HepG2 (cell line): ENCODE results near the gene EDNRA.

Experiments used
- CHD4 ChIP-seq: fragments of 200-600 bp; sonication (generic); IDR thresholded peaks from 2 replicates; pipeline ENCODE4 v1.7.0; 2017; ENCODE audit warnings: mild to moderate bottlenecking, low read length, borderline replicate concordance
- ESRRA ChIP-seq: sonication (generic); formaldehyde crosslinking; IDR thresholded peaks from 2 replicates; pipeline ENCODE4 v1.5.1; 2020; ENCODE audit warnings: mild to moderate bottlenecking, low read depth, missing genetic modification reagents
- EZH2 ChIP-seq: conservative IDR thresholded peaks from 2 replicates; pipeline ENCODE4 v1.6.1; 2012; ENCODE audit warnings: mild to moderate bottlenecking, low read depth, low read length, moderate library complexity
- HDAC2 ChIP-seq: sonication (generic); formaldehyde crosslinking; IDR thresholded peaks from 2 replicates; pipeline ENCODE4 v1.4.0; 2020; ENCODE audit warnings: missing genetic modification reagents
- HMGXB4 ChIP-seq, 2 experiments: sonication (generic) in 1 of 2; formaldehyde crosslinking in 1 of 2; IDR thresholded peaks; 2 replicates each; pipeline versions ENCODE4 v1.4.0 to v1.6.1; 2018 to 2020; ENCODE audit warnings: missing genetic modification reagents in 2 of 2, borderline replicate concordance in 1 of 2, low read depth in 1 of 2, mild to moderate bottlenecking in 1 of 2, missing biosample characterization in 1 of 2
- PHF8 ChIP-seq: sonication (generic); formaldehyde crosslinking; IDR thresholded peaks from 2 replicates; pipeline ENCODE4 v1.5.0; 2020; ENCODE audit warnings: missing genetic modification reagents
- RFXANK ChIP-seq: IDR thresholded peaks from 2 replicates; pipeline ENCODE4 v1.6.1; 2016
- RXRA ChIP-seq: sonication (generic); formaldehyde crosslinking; IDR thresholded peaks from 2 replicates; pipeline ENCODE4 v1.5.1; 2020; ENCODE audit warnings: missing genetic modification reagents
- SMC3 ChIP-seq: IDR thresholded peaks from 2 replicates; pipeline ENCODE4 v1.6.1; 2011; ENCODE audit warnings: low read length, improper control_type of control experiment
- ZNF207 ChIP-seq: fragments of 450-650 bp; IDR thresholded peaks from 2 replicates; pipeline ENCODE4 v1.6.1; 2016; ENCODE audit warnings: antibody characterized with exemption, borderline replicate concordance
- ZNF800 ChIP-seq: sonication (generic); formaldehyde crosslinking; IDR thresholded peaks from 2 replicates; pipeline ENCODE4 v1.4.0; 2020; ENCODE audit warnings: missing genetic modification reagents
- TF ChIP-seq, protein P1 (sequence below), 2 experiments: IDR thresholded peaks; 2 replicates each; pipeline ENCODE4 v1.6.1; 2011 to 2012; ENCODE audit warnings: low read length in 2 of 2, borderline replicate concordance in 1 of 2, low read depth in 1 of 2, mild to moderate bottlenecking in 1 of 2, moderate library complexity in 1 of 2
- TF ChIP-seq, protein P2 (sequence below): sonication (generic); formaldehyde crosslinking; IDR thresholded peaks from 2 replicates; pipeline ENCODE4 v1.5.0; 2020; ENCODE audit warnings: mild to moderate bottlenecking, missing genetic modification reagents, moderate library complexity
- TF ChIP-seq, protein P3 (sequence below): sonication (generic); formaldehyde crosslinking; IDR thresholded peaks from 2 replicates; pipeline ENCODE4 v1.5.1; 2020; ENCODE audit warnings: missing genetic modification reagents, mild to moderate bottlenecking, borderline replicate concordance

- TF ChIP-seq SMC3 (no peak), PHF8 (no peak), ESRRA (CRISPR knock-in tag) (no peak), ZNF800 (CRISPR knock-in tag) (no peak), CHD4 (no peak), EZH2 (no peak), ZNF207 (no peak), HMGXB4 (CRISPR knock-in tag; IDR thresholded peaks at IDR 0.05; ENCODE audit: borderline replicate concordance in 1 of 2, low read depth in 1 of 2) (no peak), RFXANK (CRISPR knock-in tag) (no peak), HDAC2 (no peak), RXRA (no peak)
- TF ChIP-seq, protein P1, sequence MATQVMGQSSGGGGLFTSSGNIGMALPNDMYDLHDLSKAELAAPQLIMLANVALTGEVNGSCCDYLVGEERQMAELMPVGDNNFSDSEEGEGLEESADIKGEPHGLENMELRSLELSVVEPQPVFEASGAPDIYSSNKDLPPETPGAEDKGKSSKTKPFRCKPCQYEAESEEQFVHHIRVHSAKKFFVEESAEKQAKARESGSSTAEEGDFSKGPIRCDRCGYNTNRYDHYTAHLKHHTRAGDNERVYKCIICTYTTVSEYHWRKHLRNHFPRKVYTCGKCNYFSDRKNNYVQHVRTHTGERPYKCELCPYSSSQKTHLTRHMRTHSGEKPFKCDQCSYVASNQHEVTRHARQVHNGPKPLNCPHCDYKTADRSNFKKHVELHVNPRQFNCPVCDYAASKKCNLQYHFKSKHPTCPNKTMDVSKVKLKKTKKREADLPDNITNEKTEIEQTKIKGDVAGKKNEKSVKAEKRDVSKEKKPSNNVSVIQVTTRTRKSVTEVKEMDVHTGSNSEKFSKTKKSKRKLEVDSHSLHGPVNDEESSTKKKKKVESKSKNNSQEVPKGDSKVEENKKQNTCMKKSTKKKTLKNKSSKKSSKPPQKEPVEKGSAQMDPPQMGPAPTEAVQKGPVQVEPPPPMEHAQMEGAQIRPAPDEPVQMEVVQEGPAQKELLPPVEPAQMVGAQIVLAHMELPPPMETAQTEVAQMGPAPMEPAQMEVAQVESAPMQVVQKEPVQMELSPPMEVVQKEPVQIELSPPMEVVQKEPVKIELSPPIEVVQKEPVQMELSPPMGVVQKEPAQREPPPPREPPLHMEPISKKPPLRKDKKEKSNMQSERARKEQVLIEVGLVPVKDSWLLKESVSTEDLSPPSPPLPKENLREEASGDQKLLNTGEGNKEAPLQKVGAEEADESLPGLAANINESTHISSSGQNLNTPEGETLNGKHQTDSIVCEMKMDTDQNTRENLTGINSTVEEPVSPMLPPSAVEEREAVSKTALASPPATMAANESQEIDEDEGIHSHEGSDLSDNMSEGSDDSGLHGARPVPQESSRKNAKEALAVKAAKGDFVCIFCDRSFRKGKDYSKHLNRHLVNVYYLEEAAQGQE (IDR thresholded peaks at IDR 0.05; ENCODE audit: borderline replicate concordance in 1 of 2, low read depth in 1 of 2, low read length in 2 of 2): no peak
- TF ChIP-seq, protein P2, sequence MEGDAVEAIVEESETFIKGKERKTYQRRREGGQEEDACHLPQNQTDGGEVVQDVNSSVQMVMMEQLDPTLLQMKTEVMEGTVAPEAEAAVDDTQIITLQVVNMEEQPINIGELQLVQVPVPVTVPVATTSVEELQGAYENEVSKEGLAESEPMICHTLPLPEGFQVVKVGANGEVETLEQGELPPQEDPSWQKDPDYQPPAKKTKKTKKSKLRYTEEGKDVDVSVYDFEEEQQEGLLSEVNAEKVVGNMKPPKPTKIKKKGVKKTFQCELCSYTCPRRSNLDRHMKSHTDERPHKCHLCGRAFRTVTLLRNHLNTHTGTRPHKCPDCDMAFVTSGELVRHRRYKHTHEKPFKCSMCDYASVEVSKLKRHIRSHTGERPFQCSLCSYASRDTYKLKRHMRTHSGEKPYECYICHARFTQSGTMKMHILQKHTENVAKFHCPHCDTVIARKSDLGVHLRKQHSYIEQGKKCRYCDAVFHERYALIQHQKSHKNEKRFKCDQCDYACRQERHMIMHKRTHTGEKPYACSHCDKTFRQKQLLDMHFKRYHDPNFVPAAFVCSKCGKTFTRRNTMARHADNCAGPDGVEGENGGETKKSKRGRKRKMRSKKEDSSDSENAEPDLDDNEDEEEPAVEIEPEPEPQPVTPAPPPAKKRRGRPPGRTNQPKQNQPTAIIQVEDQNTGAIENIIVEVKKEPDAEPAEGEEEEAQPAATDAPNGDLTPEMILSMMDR (CRISPR knock-in tag): no peak
- TF ChIP-seq, protein P3, sequence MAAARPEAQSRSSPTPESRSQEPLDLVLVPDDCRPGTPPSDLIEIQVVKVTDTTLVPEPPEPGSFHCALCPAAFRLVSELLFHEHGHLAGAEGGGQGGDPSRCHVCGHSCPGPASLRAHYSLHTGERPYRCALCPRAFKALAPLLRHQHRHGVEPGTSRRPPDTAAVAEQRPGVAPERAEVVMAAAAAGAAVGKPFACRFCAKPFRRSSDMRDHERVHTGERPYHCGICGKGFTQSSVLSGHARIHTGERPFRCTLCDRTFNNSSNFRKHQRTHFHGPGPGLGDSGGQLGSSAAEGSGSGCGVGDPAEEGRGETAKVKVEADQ (CRISPR knock-in tag): no peak
These were observed 12.4 kb downstream of the EDNRA start for GRCh38 chr4:147493307-147493706.
